Vagina (tissue), 2 donors: ENCODE data around the gene TNS3.

Source experiments
- POLR2A ChIP-seq, 2 donors: fragments of 450-650 bp; IDR thresholded peaks; one replicate each; pipeline ENCODE4 v1.6.1; 2017; ENCODE audit warnings: antibody characterized with exemption in 2 of 2, mild to moderate bottlenecking in 2 of 2, moderate library complexity in 2 of 2
- POLR2AphosphoS5 ChIP-seq, 2 donors: sonication (generic); formaldehyde crosslinking; IDR thresholded peaks; one replicate each; pipeline ENCODE4 v1.9.0; 2017; ENCODE audit warnings: antibody characterized with exemption in 2 of 2, mild to moderate bottlenecking in 2 of 2, low read depth in 1 of 2; ENCODE audit not compliant: insufficient read depth in 1 of 2
- TF ChIP-seq, protein P1 (sequence below), 3 experiments: fragments of 450-650 bp in 2 of 3; fragments of 200-600 bp in 1 of 3; sonication (generic) in 1 of 3; IDR thresholded peaks; one replicate each; pipeline ENCODE4 v1.5.1; 2017 to 2019; ENCODE audit warnings: antibody characterized with exemption in 3 of 3, mild to moderate bottlenecking in 2 of 3, moderate library complexity in 2 of 3

DNA sequence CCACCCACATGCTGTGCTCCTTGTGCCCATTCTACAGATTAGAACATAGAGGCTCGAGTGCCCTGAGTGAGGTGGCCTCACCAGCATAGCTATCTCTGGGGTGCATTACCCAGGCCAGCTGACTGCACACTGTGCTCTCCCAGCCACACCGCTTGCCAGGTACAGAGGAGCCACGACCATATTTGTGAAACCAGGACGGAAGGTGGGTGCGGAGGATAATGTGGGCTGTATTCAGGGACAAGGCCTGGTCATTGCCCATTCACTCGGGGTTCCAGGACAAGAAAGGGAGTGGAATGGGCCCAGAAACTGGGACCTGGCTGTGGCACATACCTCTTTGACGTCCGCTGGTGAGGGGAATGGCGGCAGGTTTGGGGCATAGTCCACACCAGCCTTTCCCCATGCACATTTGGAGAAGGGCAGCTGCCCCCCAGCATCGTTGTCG lies 236.0 kb downstream of the TNS3 start:
- TF ChIP-seq, protein P1, sequence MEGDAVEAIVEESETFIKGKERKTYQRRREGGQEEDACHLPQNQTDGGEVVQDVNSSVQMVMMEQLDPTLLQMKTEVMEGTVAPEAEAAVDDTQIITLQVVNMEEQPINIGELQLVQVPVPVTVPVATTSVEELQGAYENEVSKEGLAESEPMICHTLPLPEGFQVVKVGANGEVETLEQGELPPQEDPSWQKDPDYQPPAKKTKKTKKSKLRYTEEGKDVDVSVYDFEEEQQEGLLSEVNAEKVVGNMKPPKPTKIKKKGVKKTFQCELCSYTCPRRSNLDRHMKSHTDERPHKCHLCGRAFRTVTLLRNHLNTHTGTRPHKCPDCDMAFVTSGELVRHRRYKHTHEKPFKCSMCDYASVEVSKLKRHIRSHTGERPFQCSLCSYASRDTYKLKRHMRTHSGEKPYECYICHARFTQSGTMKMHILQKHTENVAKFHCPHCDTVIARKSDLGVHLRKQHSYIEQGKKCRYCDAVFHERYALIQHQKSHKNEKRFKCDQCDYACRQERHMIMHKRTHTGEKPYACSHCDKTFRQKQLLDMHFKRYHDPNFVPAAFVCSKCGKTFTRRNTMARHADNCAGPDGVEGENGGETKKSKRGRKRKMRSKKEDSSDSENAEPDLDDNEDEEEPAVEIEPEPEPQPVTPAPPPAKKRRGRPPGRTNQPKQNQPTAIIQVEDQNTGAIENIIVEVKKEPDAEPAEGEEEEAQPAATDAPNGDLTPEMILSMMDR (IDR thresholded peaks at IDR 0.05) = no peak
- TF ChIP-seq POLR2AphosphoS5 (IDR thresholded peaks at IDR 0.05; ENCODE audit: insufficient read depth in 1 of 2, low read depth in 1 of 2) = no peak
- TF ChIP-seq POLR2A (IDR thresholded peaks at IDR 0.05) = no peak
